Endodermal cell (in vitro differentiated cells): Measurements from ENCODE around the gene CDIPT. TPM values are rescaled to one million over a fixed set of nuclear protein-coding genes. Genes with fewer than 3 reads are reported as not detected.

Experiments
- DNase-seq: peaks from one replicate; pipeline ENCODE4 v3.0.0-alpha.2; 2017
- H3K27ac ChIP-seq: 2 replicates; pipeline ENCODE4 v1.5.1; 2013; ENCODE audit warnings: mild to moderate bottlenecking, low read depth, low read length, moderate library complexity
- H3K27me3 ChIP-seq: 2 replicates; pipeline ENCODE4 v1.6.1; 2013; ENCODE audit warnings: mild to moderate bottlenecking, low read length, moderate library complexity; ENCODE audit not compliant: insufficient read depth, control insufficient read depth, poor library complexity, severe bottlenecking
- H3K36me3 ChIP-seq: 2 replicates; pipeline ENCODE4 v1.7.0; 2013; ENCODE audit warnings: mild to moderate bottlenecking, low read length, moderate library complexity; ENCODE audit not compliant: control insufficient read depth, insufficient read depth
- H3K4me1 ChIP-seq: one replicate; pipeline ENCODE4 v1.7.0; 2013; ENCODE audit warnings: low read length; ENCODE audit not compliant: control insufficient read depth, insufficient read depth
- H3K4me3 ChIP-seq: 2 replicates; pipeline ENCODE4 v1.5.1; 2013; ENCODE audit warnings: mild to moderate bottlenecking, low read length, moderate library complexity
- H3K9ac ChIP-seq: 2 replicates; pipeline ENCODE4 v1.6.1; 2013; ENCODE audit warnings: mild to moderate bottlenecking, low read length, moderate library complexity; ENCODE audit not compliant: poor library complexity, severe bottlenecking; ENCODE audit errors: extremely low read depth
- H3K9me3 ChIP-seq: 2 replicates; pipeline ENCODE4 v1.6.1; 2013; ENCODE audit warnings: mild to moderate bottlenecking, low read length, moderate library complexity; ENCODE audit not compliant: control insufficient read depth
- H3K27ac Mint-ChIP-seq: 2 replicates; pipeline ENCODE4 v1.8.0; 2020; ENCODE audit warnings: mixed read lengths
- H3K27me3 Mint-ChIP-seq: 2 replicates; pipeline ENCODE4 v1.8.0; 2021; ENCODE audit warnings: mild to moderate bottlenecking, mixed read lengths; ENCODE audit not compliant: insufficient read depth
- H3K36me3 Mint-ChIP-seq: 2 replicates; pipeline ENCODE4 v1.8.0; 2020; ENCODE audit warnings: low read depth, mixed read lengths
- H3K4me1 Mint-ChIP-seq: 2 replicates; pipeline ENCODE4 v1.8.0; 2020; ENCODE audit warnings: mixed read lengths
- H3K4me3 Mint-ChIP-seq: 2 replicates; pipeline ENCODE4 v1.8.0; 2020; ENCODE audit warnings: mild to moderate bottlenecking, moderate library complexity, mixed read lengths
- H3K9me3 Mint-ChIP-seq: 2 replicates; pipeline ENCODE4 v1.8.0; 2020; ENCODE audit warnings: mild to moderate bottlenecking, mixed read lengths
- CTCF ChIP-seq: fragments of 200-600 bp; sonication (generic); conservative IDR thresholded peaks from 2 replicates; pipeline ENCODE4 v1.5.0; 2021; ENCODE audit warnings: antibody characterized with exemption, mild to moderate bottlenecking
- WGBS, 2 experiments: methylation state at CpG; one replicate each; pipeline versions ENCODE4 v1.1.5 to v1.1.7; 2013; ENCODE audit warnings: missing lambda C conversion rate in 2 of 2, mixed read lengths in 1 of 2; ENCODE audit not compliant: insufficient coverage in 1 of 2, insufficient read length in 1 of 2; 5-methylcytosine and 5-hydroxymethylcytosine counted together
- total RNA-seq, 2 donors: library from RNA; stranded (reverse); fragmentation: NEBNext Ultra II Directional in 1 of 2; extraction: Animal tissue kit (Norgen Biotek cat#: 25700) in 1 of 2; gene quantifications; 2 replicates in 1 of 2; 3 replicates in 1 of 2; pipeline ENCODE4 v1.2.1, GENCODE V29; 2021

CDIPT gene
- total RNA-seq, 2 donors from 2014 or later = 63.4 to 68.4 TPM

GRCh38 chr16:29901607-29901945, 38.5 kb upstream of the CDIPT start:
- Mint-ChIP-seq H3K36me3 (peaks cover 11% of the 10 kb centered on the region), H3K9me3 (no peaks in the 10 kb centered on the region), H3K27ac (no peak overlapping the region), H3K4me1 (peaks cover 18% of the 10 kb centered on the region), H3K27me3 (no peaks in the 10 kb centered on the region), H3K4me3 (peak overlapping the region; percentile 73)
- no peak for TF ChIP-seq CTCF
- WGBS, 2 experiments = 94 to 97% methylated on average over 17 to 19 of the region's 19 CpGs
- Histone ChIP-seq H3K36me3 (peaks cover 3% of the 10 kb centered on the region), H3K4me1 (no peaks in the 10 kb centered on the region), H3K27me3 (no peaks in the 10 kb centered on the region), H3K4me3 (no peak overlapping the region), H3K9me3 (no peaks in the 10 kb centered on the region), H3K9ac (no peak overlapping the region), H3K27ac (no peak overlapping the region)
- DNase-seq = no peak

GRCh38 chr16:29900888-29901606, 38.0 kb upstream of the CDIPT start:
- peak overlapping the region; percentile 41 for H3K9ac ChIP-seq
- no peak overlapping the region for H3K27ac ChIP-seq
- H3K4me3 ChIP-seq = peak overlapping the region; percentile 87
- Mint-ChIP-seq H3K4me3 (peak overlapping the region; percentile 73), H3K27me3 (no peaks in the 10 kb centered on the region), H3K36me3 (peaks cover 9% of the 10 kb centered on the region), H3K4me1 (peaks cover 18% of the 10 kb centered on the region), H3K27ac (peak overlapping the region; percentile 63), H3K9me3 (no peaks in the 10 kb centered on the region)
- H3K4me1 ChIP-seq = no peaks in the 10 kb centered on the region
- 57 to 63% methylated on average over 17 to 31 of the region's 31 CpGs for WGBS, 2 experiments
- TF ChIP-seq CTCF = no peak
- H3K27me3 ChIP-seq = no peaks in the 10 kb centered on the region
- no peaks in the 10 kb centered on the region for H3K36me3 ChIP-seq
- no peaks in the 10 kb centered on the region for H3K9me3 ChIP-seq
- peak; percentile 65 for DNase-seq

- H3K27ac ChIP-seq = no peak within 1 kb of the TSS
- H3K36me3 ChIP-seq = peaks cover 5% of the 10 kb centered on the region
- no peaks in the 10 kb centered on the region for H3K9me3 Mint-ChIP-seq
These were observed 37.3 kb upstream of the CDIPT start, which contains the start of gene ASPHD1 for GRCh38 chr16:29900102-29900887. ASPHD1 (plus strand) TSS chr16:29900488; CDS start chr16:29900972, 484 bp downstream.

More at GRCh38 chr16:29900102-29900887, 37.3 kb upstream of the CDIPT start, which contains the start of gene ASPHD1:
- Mint-ChIP-seq H3K4me3 (peak within 1 kb of the TSS; percentile 73), H3K27me3 (no peaks in the 10 kb centered on the region), H3K27ac (peak within 1 kb of the TSS; percentile 91), H3K36me3 (peaks cover 7% of the 10 kb centered on the region), H3K4me1 (peaks cover 18% of the 10 kb centered on the region)
- WGBS, 2 experiments = 2 to 3% methylated on average over 39 to 65 of the region's 67 CpGs
- Histone ChIP-seq H3K4me3 (peak within 1 kb of the TSS; percentile 90), H3K27me3 (no peaks in the 10 kb centered on the region), H3K9ac (peak within 1 kb of the TSS; percentile 63), H3K4me1 (no peaks in the 10 kb centered on the region), H3K9me3 (no peaks in the 10 kb centered on the region)
- TF ChIP-seq CTCF = no peak
- peak; percentile 95 for DNase-seq
